H9 (cell line): ENCODE data around the gene TUBG1. TPM values are rescaled to one million over a fixed set of nuclear protein-coding genes. Genes with fewer than 3 reads are reported as not detected.

ENCODE experiments used
- DNase-seq: peaks from one replicate; pipeline ENCODE4 v3.0.0-alpha.2; 2017
- H2AFZ ChIP-seq: one replicate; pipeline ENCODE4 v1.6.1; 2013; ENCODE audit warnings: mild to moderate bottlenecking, low read length, control low read depth, moderate library complexity
- H2AK5ac ChIP-seq: 2 replicates; pipeline ENCODE4 v1.6.1; 2013; ENCODE audit warnings: low read length, control low read depth, mixed read lengths; ENCODE audit not compliant: insufficient read length
- H2BK120ac ChIP-seq: one replicate; pipeline ENCODE4 v1.6.1; 2013; ENCODE audit warnings: low read depth, mild to moderate bottlenecking, low read length, control low read depth, inconsistent platforms; ENCODE audit not compliant: poor library complexity, severe bottlenecking
- H2BK12ac ChIP-seq: 2 replicates; pipeline ENCODE4 v1.6.1; 2013; ENCODE audit warnings: low read length, control low read depth, mixed read lengths, low read depth; ENCODE audit not compliant: insufficient read length
- H2BK15ac ChIP-seq: 2 replicates; pipeline ENCODE4 v1.6.1; 2013; ENCODE audit warnings: low read depth, low read length, control low read depth
- H2BK20ac ChIP-seq: one replicate; pipeline ENCODE4 v1.6.1; 2013; ENCODE audit warnings: low read depth, mild to moderate bottlenecking, low read length, control low read depth, inconsistent platforms; ENCODE audit not compliant: poor library complexity, severe bottlenecking
- H2BK5ac ChIP-seq: 2 replicates; pipeline ENCODE4 v1.6.1; 2013; ENCODE audit warnings: low read length, control low read depth, mixed read lengths; ENCODE audit not compliant: insufficient read length
- H3K14ac ChIP-seq: 2 replicates; pipeline ENCODE4 v1.6.1; 2013; ENCODE audit warnings: low read length, control low read depth; ENCODE audit not compliant: insufficient read depth
- H3K18ac ChIP-seq: 2 replicates; pipeline ENCODE4 v1.6.1; 2013; ENCODE audit warnings: low read depth, mild to moderate bottlenecking, mixed read lengths, low read length, control low read depth; ENCODE audit not compliant: insufficient read length
- H3K23ac ChIP-seq: 2 replicates; pipeline ENCODE4 v1.6.1; 2013; ENCODE audit warnings: low read length, control low read depth, mixed read lengths, low read depth; ENCODE audit not compliant: insufficient read length
- H3K23me2 ChIP-seq: 2 replicates; pipeline ENCODE4 v1.6.1; 2013; ENCODE audit warnings: low read depth, mild to moderate bottlenecking, mixed read lengths, low read length, control low read depth; ENCODE audit not compliant: insufficient read length, poor library complexity, severe bottlenecking
- H3K27ac ChIP-seq: 2 replicates; pipeline ENCODE4 v1.5.1; 2013; ENCODE audit warnings: low read length, control low read depth, mixed read lengths, low read depth; ENCODE audit not compliant: insufficient read length
- H3K27me3 ChIP-seq: 2 replicates; pipeline ENCODE4 v1.6.1; 2013; ENCODE audit warnings: low read length, control low read depth, inconsistent platforms; ENCODE audit not compliant: insufficient read depth
- H3K4ac ChIP-seq: 2 replicates; pipeline ENCODE4 v1.6.1; 2013; ENCODE audit warnings: low read depth, mild to moderate bottlenecking, control low read depth, inconsistent platforms, low read length, moderate library complexity
- H3K4me1 ChIP-seq: 2 replicates; pipeline ENCODE4 v1.6.1; 2013; ENCODE audit warnings: low read length, control low read depth, inconsistent platforms; ENCODE audit not compliant: insufficient read depth
- H3K4me2 ChIP-seq: 2 replicates; pipeline ENCODE4 v1.6.1; 2013; ENCODE audit warnings: low read length, control low read depth, mixed read lengths; ENCODE audit not compliant: insufficient read length, insufficient read depth
- H3K56ac ChIP-seq: 2 replicates; pipeline ENCODE4 v1.6.1; 2013; ENCODE audit warnings: low read depth, mild to moderate bottlenecking, mixed read lengths, low read length, control low read depth; ENCODE audit not compliant: insufficient read length
- H3K79me1 ChIP-seq: 2 replicates; pipeline ENCODE4 v1.6.1; 2013; ENCODE audit warnings: low read depth, mild to moderate bottlenecking, moderate library complexity, low read length, control low read depth, inconsistent platforms; ENCODE audit not compliant: insufficient read depth, poor library complexity, severe bottlenecking
- H3K79me2 ChIP-seq: 2 replicates; pipeline ENCODE4 v1.6.1; 2013; ENCODE audit warnings: low read length, control low read depth, inconsistent platforms; ENCODE audit not compliant: insufficient read depth
- H3K9ac ChIP-seq: 2 replicates; pipeline ENCODE4 v1.6.1; 2013; ENCODE audit warnings: low read length, control low read depth, mixed read lengths; ENCODE audit not compliant: insufficient read length; ENCODE audit errors: extremely low read depth
- H3K9me3 ChIP-seq: one replicate; pipeline ENCODE4 v1.6.1; 2013; ENCODE audit warnings: low read depth, low read length, inconsistent platforms; ENCODE audit not compliant: control insufficient read depth
- H3T11ph ChIP-seq: one replicate; pipeline ENCODE4 v1.6.1; 2013; ENCODE audit warnings: mild to moderate bottlenecking, low read length, control low read depth, inconsistent platforms
- H4K20me1 ChIP-seq: one replicate; pipeline ENCODE4 v1.6.1; 2013; ENCODE audit not compliant: control insufficient read depth, insufficient read length, insufficient read depth
- H4K5ac ChIP-seq: 2 replicates; pipeline ENCODE4 v1.6.1; 2013; ENCODE audit warnings: low read depth, mild to moderate bottlenecking, mixed read lengths, low read length, control low read depth; ENCODE audit not compliant: insufficient read length
- H4K8ac ChIP-seq: replicated peaks from 2 replicates; pipeline ENCODE4 v1.6.1; 2013; ENCODE audit warnings: low read length, control low read depth, mixed read lengths, low read depth; ENCODE audit not compliant: insufficient read length
- H4K91ac ChIP-seq: 2 replicates; pipeline ENCODE4 v1.6.1; 2013; ENCODE audit warnings: low read depth, mild to moderate bottlenecking, moderate library complexity, mixed read lengths, low read length, control low read depth; ENCODE audit not compliant: insufficient read length
- H3K27ac Mint-ChIP-seq, 3 experiments: 2 replicates in 2 of 3; 3 replicates in 1 of 3; pipeline ENCODE4 v1.8.0; 2020 to 2021; ENCODE audit warnings: mixed read lengths in 3 of 3, mild to moderate bottlenecking in 1 of 3, moderate library complexity in 1 of 3
- H3K27me3 Mint-ChIP-seq: 2 replicates; pipeline ENCODE4 v1.8.0; 2021; ENCODE audit warnings: low read depth, mild to moderate bottlenecking, moderate library complexity, mixed read lengths
- H3K36me3 Mint-ChIP-seq, 3 experiments: 2 replicates in 2 of 3; 3 replicates in 1 of 3; pipeline ENCODE4 v1.8.0; 2020 to 2021; ENCODE audit warnings: low read depth in 3 of 3, mixed read lengths in 3 of 3; ENCODE audit not compliant: insufficient read depth in 1 of 3
- H3K4me1 Mint-ChIP-seq, 2 experiments: 2 replicates each; pipeline ENCODE4 v1.8.0; 2020; ENCODE audit warnings: mixed read lengths in 2 of 2
- H3K4me3 Mint-ChIP-seq, 2 experiments: 2 replicates in 1 of 2; 3 replicates in 1 of 2; pipeline ENCODE4 v1.8.0; 2020 to 2021; ENCODE audit warnings: mild to moderate bottlenecking in 2 of 2, mixed read lengths in 2 of 2, moderate library complexity in 1 of 2
- H3K9me3 Mint-ChIP-seq, 2 experiments: 2 replicates in 1 of 2; 3 replicates in 1 of 2; pipeline ENCODE4 v1.8.0; 2020; ENCODE audit warnings: mild to moderate bottlenecking in 2 of 2, mixed read lengths in 2 of 2, moderate library complexity in 1 of 2
- WGBS: extraction: QIAGEN DNeasy Blood & Tissue Kit; methylation state at CpG from one replicate; pipeline ENCODE4 v1.1.7; 2013; ENCODE audit warnings: missing lambda C conversion rate, low lambda C conversion rate, mixed read lengths; ENCODE audit not compliant: insufficient read length; ENCODE audit errors: extremely low coverage; 5-methylcytosine and 5-hydroxymethylcytosine counted together
- total RNA-seq: library from RNA; stranded (reverse); gene quantifications from 2 replicates; pipeline ENCODE4 v1.2.1, GENCODE V29; 2021
- TF ChIP-seq, protein P1 (sequence below): fragments of 200-600 bp; sonication (generic); conservative IDR thresholded peaks from 3 replicates; pipeline ENCODE4 v1.8.0; 2021; ENCODE audit warnings: antibody characterized with exemption, mild to moderate bottlenecking

Gene TUBG1
- total RNA-seq, 1 experiment from 2014 or later: 122 TPM

DNA sequence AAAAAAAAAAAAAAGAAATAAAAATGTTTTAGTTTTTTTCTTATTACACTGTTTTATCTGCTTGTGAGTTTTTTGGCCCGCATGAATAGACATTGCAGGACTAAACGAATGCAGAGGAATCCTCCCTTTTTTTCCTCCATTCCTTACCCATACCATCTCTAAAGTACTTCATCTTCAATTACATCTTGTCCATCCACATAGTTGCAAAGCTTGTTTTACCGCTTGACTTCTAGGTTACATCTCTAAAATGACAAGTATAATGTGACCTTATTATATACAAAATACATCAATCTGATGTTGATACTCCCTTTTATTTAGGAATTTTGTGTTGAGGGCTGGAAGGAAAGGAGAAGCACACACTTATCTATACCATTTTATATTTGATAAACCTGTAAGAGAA is 13.1 kb upstream of the TUBG1 start:
- TF ChIP-seq, protein P1, sequence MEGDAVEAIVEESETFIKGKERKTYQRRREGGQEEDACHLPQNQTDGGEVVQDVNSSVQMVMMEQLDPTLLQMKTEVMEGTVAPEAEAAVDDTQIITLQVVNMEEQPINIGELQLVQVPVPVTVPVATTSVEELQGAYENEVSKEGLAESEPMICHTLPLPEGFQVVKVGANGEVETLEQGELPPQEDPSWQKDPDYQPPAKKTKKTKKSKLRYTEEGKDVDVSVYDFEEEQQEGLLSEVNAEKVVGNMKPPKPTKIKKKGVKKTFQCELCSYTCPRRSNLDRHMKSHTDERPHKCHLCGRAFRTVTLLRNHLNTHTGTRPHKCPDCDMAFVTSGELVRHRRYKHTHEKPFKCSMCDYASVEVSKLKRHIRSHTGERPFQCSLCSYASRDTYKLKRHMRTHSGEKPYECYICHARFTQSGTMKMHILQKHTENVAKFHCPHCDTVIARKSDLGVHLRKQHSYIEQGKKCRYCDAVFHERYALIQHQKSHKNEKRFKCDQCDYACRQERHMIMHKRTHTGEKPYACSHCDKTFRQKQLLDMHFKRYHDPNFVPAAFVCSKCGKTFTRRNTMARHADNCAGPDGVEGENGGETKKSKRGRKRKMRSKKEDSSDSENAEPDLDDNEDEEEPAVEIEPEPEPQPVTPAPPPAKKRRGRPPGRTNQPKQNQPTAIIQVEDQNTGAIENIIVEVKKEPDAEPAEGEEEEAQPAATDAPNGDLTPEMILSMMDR: no peak
- Mint-ChIP-seq H3K36me3 (peaks cover 2 to 10% (median 3%) of the 10 kb centered on the region in 3 experiments; a peak in 4 of 7 replicates), H3K4me3 (no peak overlapping the region), H3K27ac (no peak overlapping the region; a peak in 1 of 7 replicates), H3K9me3 (no peaks in the 10 kb centered on the region), H3K4me1 (no peaks in the 10 kb centered on the region), H3K27me3 (no peaks in the 10 kb centered on the region)
- Histone ChIP-seq H3K4me2 (no peak overlapping the region), H2AK5ac (no peak overlapping the region), H3K27me3 (no peaks in the 10 kb centered on the region), H4K20me1 (no peaks in the 10 kb centered on the region), H2BK20ac (no peak overlapping the region), H4K91ac (no peak overlapping the region), H2AFZ (no peak overlapping the region), H3T11ph (no peak overlapping the region), H4K5ac (no peak overlapping the region), H3K23ac (no peak overlapping the region), H3K23me2 (no peaks in the 10 kb centered on the region), H4K8ac (no peak overlapping the region), H3K18ac (no peak overlapping the region), H3K56ac (no peak overlapping the region), H2BK120ac (no peak overlapping the region), H3K4me1 (no peaks in the 10 kb centered on the region), H2BK15ac (no peak overlapping the region), H3K79me1 (peaks cover 3% of the 10 kb centered on the region), H3K4ac (no peak overlapping the region), H2BK5ac (no peak overlapping the region), H3K27ac (no peak overlapping the region), H3K79me2 (no peaks in the 10 kb centered on the region; the same call in 1 of the 2 replicates), H3K9ac (no peak overlapping the region), H3K14ac (no peak overlapping the region), H2BK12ac (no peak overlapping the region), H3K9me3 (no peaks in the 10 kb centered on the region)
- DNase-seq: no peak
- no CpG with 5 or more reads among the region's 3 CpGs for WGBS
